ENCODE data around the gene ZNF487.
A peak's percentile ranks its signal among the peaks of the same experiment; 100 is the strongest.
"Not testable (repeated sequence)": the region's sequence is repeated elsewhere in the genome, so short reads cannot be mapped to it uniquely, and the experiment has no call there.

Gene ZNF487

DNA sequence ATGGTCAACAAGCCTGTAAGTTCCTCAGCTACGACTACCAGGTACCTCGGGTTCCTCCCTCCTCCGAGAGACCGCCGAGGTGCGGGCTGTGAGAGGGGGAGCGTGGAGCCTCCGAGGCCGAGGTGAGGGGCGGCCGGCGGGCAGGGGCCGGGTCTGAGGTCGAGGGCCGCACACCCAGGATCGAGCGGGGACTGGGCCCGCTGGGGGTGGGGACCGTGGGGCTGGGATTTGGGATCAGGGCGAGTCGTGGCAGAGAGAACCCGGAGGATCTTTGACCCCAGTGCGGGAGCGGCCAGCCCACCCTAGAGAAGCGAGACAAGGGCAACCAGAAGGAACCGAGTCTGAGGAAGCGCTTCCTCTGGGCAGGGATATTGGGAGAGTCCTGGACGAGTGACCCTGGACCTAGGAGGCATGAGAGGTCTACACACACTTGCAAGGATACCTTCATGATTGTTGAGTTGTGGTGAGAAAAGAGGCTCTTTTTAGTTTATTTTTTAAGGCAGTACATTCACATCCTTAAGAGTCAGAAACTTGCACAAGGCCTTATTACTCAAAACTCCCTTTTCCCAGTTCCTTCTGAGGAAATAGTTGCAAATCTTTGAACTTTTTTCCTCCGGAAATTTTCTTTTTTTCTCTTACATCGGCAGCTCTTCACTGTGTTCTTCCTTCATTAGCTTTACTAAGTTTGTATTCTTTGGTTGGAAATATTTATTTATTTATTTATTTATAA, 395 bp downstream of the ZNF487 start:
- no peak for DNase-seq (ENCODE audit: low spot score)

GRCh38 chr10:43440463-43441134, 3.7 kb downstream of the ZNF487 start:
- DNase-seq (ENCODE audit: low spot score) = no peak

DNA sequence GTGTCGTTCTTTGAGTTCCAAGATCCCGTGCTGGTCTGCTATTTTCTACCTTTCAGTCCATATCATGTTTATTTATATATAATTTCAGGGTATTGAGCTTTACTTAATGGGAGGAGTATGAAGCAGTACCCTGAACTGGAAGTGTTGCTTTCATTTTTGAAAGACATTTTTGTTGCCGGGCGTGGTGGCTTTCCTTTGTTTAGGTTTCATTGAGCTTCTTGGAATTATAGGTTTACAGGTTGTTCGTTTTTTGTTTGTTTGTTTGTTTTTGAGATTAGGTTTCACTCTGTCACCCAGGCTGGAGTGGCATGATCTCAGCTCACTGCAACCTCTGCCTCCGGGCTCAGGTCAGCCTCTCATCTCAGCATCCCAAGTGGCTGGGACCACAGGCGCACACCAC, 7.4 kb downstream of the ZNF487 start:
- no peak for DNase-seq (ENCODE audit: low spot score)

DNA sequence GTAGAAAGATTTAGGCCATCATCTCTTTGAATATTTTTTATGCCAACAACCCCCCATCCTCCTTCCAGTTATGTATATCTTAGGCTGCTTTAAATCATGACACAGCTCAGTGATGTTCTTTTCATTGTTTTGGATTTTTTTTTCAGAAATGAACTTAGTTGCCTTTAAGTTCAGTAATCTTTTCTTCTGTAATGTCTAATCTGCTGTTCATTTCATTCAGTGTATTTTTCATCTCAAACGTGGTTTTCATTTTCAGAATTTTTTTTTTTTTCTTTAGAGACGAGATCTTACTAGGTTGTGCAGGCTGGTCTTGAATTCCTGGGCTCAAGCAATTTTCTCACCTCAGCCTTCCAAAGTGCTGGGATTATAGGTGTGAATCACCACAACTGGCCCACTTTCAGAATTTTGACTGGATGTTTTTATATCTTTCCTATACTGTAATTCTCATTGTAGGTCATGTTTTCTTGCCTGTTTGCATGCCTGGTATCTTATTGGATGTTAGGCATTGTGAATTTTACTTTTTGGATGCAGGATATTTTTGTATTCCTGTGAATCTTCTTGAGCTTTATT, 8.1 kb downstream of the ZNF487 start:
- no peak for DNase-seq (ENCODE audit: low spot score)

DNA sequence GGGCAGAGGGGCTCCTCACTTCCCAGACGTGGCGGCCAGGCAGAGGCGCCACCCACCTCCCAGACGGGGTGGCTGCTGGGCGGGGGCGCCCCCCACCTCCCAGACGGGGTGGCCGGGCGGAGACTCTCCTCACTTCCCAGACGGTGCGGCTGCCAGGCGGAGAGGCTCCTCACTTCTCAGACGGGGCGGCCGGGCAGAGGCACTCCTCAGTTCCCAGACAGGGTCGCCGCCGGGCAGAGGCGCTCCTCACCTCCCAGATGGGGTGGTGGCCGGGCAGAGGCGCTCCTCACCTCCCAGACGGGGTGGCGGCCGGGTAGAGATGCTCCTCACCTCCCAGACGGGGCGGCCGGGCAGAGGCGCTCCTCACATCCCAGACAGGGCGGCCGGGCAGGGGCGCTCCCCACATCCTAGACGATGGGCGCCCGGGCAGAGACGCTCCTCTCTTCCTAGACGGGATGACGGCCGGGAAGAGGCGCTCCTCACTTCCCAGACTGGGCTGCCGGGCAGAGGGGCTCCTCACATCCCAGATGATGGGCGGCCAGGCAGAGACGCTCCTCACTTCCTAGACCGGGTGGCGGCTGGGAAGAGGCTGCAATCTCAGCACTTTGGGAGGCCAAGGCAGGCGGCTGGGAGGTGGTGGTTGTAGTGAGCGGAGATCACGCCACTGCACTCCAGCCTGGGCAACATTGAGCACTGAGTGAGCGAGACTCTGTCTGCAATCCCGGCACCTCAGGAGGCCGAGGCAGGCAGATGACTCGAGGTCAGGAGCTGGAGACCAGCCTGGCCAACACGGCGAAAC, 9.5 kb downstream of the ZNF487 start:
- not testable (repeated sequence) for DNase-seq (ENCODE audit: low spot score)

DNA sequence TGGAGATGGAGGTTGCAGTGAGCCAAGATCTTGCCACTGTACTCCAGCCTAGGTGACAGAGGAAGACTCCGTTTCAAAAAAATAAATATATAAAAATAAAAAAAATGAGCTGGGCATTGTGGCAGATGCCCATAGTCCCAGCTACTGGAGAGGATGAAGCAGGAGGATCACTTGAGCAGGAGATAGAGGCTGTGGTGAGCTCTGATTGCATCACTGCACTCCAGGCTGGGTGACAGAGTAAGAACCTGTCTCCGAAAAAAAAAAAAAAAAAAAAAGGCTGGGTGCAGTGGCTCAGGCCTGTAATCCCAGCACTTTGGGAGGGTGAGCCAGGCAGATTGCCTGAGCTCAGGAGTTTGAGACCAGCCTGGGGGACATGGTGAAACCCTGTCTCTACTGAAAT, 11.8 kb downstream of the ZNF487 start:
- no peak for DNase-seq (ENCODE audit: low spot score)

- no peak for DNase-seq (ENCODE audit: low spot score)
Measured at GRCh38 chr10:43452356-43452914, 15.5 kb downstream of the ZNF487 start.

DNA sequence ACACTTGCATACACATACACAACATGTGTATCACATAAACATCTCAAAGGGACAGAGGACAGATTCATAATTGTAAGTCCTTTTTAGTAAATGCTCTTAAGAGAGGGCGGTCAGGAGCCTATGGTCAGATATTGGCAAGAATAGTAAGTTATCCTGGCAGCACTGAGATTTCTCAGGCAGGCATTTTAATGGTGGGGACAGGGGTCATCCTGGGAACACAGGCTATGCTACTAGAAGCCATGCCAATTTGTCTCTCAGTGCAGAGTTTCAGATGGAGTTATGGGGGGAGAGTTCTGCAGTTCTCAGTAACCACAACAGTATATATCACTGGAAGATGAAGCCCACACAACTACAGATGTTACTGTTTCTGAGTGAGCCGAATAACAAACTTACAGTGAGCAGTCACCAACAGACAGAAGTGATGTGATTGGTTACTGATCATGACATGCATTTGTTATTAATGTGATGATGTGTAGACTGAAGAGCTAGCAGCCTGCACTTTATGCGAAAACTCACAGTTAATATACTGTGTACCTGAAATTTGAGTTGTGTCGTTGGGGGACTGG, 16.4 kb downstream of the ZNF487 start:
- DNase-seq (ENCODE audit: low spot score) = peak; percentile 30

DNA sequence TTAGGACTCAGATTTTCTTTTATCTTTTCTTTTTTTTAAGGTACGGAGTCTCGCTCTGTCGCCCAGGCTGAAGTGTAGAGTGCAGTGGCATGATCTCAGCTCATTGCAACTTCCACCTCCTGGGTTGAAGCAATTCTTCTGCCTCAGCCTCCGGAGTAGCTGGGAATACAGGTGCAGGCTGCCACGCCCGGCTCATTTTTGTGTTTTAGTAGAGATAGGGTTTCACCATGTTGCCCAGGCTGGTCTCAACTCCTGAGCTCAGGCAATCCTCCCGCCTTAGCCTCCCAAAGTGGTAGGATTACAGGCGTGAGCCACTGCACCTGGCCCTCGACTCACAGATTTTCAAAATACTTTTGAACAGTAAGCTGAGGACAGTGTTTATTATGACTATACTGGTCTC, 17.1 kb downstream of the ZNF487 start:
- not testable (repeated sequence) for DNase-seq (ENCODE audit: low spot score)

GRCh38 chr10:43456561-43456960, 19.6 kb downstream of the ZNF487 start:
- DNase-seq (ENCODE audit: low spot score) = not testable (repeated sequence)

DNA sequence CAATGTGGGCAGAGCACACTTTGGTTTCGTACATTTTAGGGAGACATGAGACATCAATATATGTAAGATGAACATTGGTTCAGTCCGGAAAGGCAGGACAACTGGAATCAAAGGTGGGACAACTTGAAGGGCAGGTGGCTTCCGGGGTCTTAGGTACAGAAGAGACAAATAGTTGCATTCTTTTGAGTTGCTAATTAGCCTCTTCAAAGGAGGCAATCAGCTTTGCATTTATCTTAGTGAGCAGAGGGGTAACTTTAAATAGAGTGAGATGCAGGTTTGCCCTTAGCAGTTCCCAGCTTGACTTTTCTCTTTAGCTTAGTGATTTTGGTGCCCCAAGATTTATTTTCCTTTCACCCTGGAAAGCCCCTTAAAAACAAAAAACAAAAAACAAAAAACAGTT, 21.3 kb downstream of the ZNF487 start:
- no peak for DNase-seq (ENCODE audit: low spot score)

GRCh38 chr10:43461950-43462349, 25.0 kb downstream of the ZNF487 start:
- peak; percentile 84 for DNase-seq (ENCODE audit: low spot score)

DNA sequence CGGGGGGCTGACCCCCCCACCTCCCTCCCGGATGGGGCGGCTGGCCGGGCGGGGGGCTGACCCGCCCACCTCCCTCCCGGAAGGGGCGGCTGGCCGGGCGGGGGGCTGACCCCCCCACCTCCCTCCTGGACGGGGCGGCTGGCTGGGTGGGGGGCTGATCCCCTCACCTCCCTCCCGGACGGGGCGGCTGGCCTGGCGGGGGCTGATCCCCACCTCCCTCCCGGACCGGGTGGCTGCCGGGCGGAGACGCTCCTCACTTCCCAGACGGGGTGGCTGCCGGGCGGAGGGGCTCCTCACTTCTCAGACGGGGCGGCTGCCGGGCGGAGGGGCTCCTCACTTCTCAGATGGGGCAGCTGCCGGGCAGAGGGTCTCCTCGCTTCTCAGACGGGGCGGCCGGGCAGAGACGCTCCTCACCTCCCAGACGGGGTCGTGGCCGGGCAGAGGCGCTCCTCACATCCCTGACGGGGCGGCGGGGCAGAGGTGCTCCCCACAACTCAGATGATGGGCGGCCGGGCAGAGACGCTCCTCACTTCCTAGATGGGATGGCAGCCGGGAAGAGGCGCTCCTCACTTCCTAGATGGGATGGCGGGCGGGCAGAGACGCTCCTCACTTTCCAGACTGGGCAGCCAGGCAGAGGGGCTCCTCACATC, 28.3 kb downstream of the ZNF487 start:
- not testable (repeated sequence) for DNase-seq (ENCODE audit: low spot score)

GRCh38 chr10:43465736-43466120, 28.8 kb downstream of the ZNF487 start:
- not testable (repeated sequence) for DNase-seq (ENCODE audit: low spot score)

DNA sequence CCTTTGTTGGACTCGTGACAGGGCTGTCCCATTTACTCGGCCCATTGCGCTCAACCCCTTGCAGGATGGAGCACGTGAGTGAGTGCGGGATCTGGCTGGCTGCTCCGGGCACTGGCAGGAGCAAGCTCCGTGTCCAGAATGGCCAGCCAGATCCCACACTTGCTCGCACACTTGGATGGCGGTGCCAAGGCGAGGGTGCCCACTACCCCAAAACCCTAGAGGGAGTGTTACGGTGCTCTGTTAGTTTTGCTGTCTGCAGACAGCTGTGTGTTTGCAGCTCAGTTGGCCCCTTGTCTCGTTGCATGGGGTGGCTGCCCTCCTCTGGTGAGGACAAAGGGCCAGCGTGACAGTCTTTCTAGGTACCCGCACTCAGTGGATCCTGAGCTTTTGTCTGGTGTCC, 34.2 kb downstream of the ZNF487 start:
- no peak for DNase-seq (ENCODE audit: low spot score)

DNA sequence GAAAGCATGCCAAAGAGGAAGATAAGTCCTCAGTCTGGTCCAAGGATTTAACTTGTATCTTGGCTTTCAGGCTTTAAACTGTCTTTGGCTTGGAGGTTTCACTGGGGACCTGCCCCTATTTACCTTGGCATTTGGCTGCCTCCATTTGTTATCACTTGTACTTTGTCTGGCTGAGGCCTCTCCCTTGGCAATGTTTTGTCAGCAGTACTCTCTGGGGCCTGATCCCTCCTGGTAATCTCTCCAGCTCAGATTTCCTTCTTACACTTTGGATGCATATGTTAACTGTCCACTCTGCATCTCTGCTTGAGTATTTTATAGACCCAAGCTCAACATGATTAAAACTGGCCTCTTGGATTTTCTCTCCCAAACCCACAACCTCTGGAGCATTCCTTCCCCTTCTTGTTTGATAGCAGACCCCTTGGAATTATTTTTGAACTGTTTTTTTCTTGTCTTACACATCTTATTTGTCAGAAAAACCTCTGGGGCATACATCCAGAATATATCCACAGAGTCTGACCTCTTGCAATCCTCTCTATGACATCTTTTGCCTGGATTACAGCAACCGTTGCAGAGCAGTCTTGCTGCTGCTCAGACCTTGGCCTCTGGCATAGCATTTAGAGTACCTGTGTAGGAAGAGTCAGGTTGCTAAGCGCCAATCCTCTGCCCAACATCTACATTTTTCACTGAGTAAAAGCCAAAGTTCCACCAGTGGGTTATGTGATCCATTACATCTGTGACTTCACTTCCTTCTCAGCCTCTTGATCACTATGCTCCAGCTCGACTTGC, 35.2 kb downstream of the ZNF487 start:
- no peak for DNase-seq (ENCODE audit: low spot score)

GRCh38 chr10:43479275-43479674, 42.4 kb downstream of the ZNF487 start:
- no peak for DNase-seq (ENCODE audit: low spot score)

GRCh38 chr10:43482319-43483078, 45.6 kb downstream of the ZNF487 start:
- no peak for DNase-seq (ENCODE audit: low spot score)

GRCh38 chr10:43491855-43492254, 54.9 kb downstream of the ZNF487 start:
- no peak for DNase-seq (ENCODE audit: low spot score)

DNA sequence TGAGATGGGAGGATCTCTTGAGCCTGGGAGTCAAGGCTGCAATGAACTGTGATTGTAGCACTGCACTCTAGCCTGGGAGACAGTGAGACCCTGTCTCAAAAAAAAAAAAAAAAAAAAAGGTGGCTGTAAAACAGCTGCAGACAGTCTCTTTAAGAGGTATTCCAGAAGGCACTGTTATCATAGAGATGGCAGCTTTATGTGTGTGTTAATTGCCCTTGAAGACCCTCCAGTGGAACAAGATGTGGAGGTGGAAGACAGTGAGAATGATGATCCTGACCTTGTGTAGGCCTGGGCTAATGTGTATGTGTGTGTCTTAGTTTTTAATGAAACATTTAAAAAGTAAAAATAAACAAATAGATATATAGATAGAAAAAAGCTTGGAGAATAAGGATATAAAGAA, 66.0 kb downstream of the ZNF487 start:
- DNase-seq (ENCODE audit: low spot score) = no peak

Data from CD4-positive, alpha-beta T cell treated with Interleukin-2 at 100 ng/mL for 4 hours (primary cell).